Measurements from ENCODE around the gene GNAT1. TPM values are rescaled to one million over a fixed set of nuclear protein-coding genes. Genes with fewer than 3 reads are reported as not detected.

GNAT1 gene
- total RNA-seq, 1 experiment from 2014 or later = not detected

GRCh38 chr3:50156549-50157493 is 34.6 kb upstream of the GNAT1 start:
- peaks cover 41 to 55% of the 10 kb centered on the region in 2 experiments for H3K4me1 Mint-ChIP-seq
- no peak overlapping the region for H2AFZ ChIP-seq (ENCODE audit: low read length)
- peaks cover 25% of the 10 kb centered on the region for H3K27me3 Mint-ChIP-seq (ENCODE audit: low read depth)
- peak overlapping the region; percentile 85 to 97 for H3K4me3 Mint-ChIP-seq
- H4K20me1 ChIP-seq (ENCODE audit: control insufficient read depth, insufficient read depth, insufficient read length) = no peaks in the 10 kb centered on the region
- H3K4me1 ChIP-seq (ENCODE audit: insufficient read depth, low read length) = no peaks in the 10 kb centered on the region; the same call in none of the 2 replicates
- no peak overlapping the region for H2BK12ac ChIP-seq (ENCODE audit: insufficient read length, low read depth, low read length)
- WGBS (ENCODE audit: extremely low coverage, insufficient read length, low lambda C conversion rate) = no CpG with 5 or more reads among the region's 20 CpGs
- H3K4ac ChIP-seq (ENCODE audit: low read depth, low read length) = no peak overlapping the region
- peak; percentile 75 for DNase-seq
- H3K9ac ChIP-seq (ENCODE audit: extremely low read depth, insufficient read length, low read length) = peak overlapping the region; percentile 6
- no peak overlapping the region for H4K91ac ChIP-seq (ENCODE audit: insufficient read length, low read depth, low read length)
- no peak overlapping the region for H3K27ac ChIP-seq (ENCODE audit: insufficient read length, low read depth, low read length)
- no peak overlapping the region for H4K8ac ChIP-seq (replicated peaks; ENCODE audit: insufficient read length, low read depth, low read length)
- H3K9me3 Mint-ChIP-seq = no peaks in the 10 kb centered on the region
- no peak overlapping the region for H4K5ac ChIP-seq (ENCODE audit: insufficient read length, low read depth, low read length)
- H3T11ph ChIP-seq (ENCODE audit: low read length) = no peak overlapping the region
- peaks cover 7% of the 10 kb centered on the region; the same call in 1 of the 2 replicates for H3K27me3 ChIP-seq (ENCODE audit: insufficient read depth, low read length)
- H2BK120ac ChIP-seq (ENCODE audit: low read depth, low read length, poor library complexity, severe bottlenecking) = no peak overlapping the region
- no peaks in the 10 kb centered on the region for H3K79me2 ChIP-seq (ENCODE audit: insufficient read depth, low read length)
- peak overlapping the region; percentile 48 for H3K4me2 ChIP-seq (ENCODE audit: insufficient read depth, insufficient read length, low read length)
- no peaks in the 10 kb centered on the region for H3K9me3 ChIP-seq (ENCODE audit: control insufficient read depth, low read depth, low read length)
- H3K36me3 Mint-ChIP-seq (ENCODE audit: insufficient read depth in 1 of 3, low read depth in 3 of 3) = peaks cover 11 to 23% (median 13%) of the 10 kb centered on the region in 3 experiments; a peak in 6 of 7 replicates
- H3K79me1 ChIP-seq (ENCODE audit: insufficient read depth, low read depth, low read length, poor library complexity, severe bottlenecking) = peaks cover 2% of the 10 kb centered on the region
- no peak overlapping the region for H2BK20ac ChIP-seq (ENCODE audit: low read depth, low read length, poor library complexity, severe bottlenecking)
- no peak for TF ChIP-seq CTCF (conservative IDR thresholded peaks at IDR 0.05)
- no peak overlapping the region for H2BK15ac ChIP-seq (ENCODE audit: low read depth, low read length)
- H3K23ac ChIP-seq (ENCODE audit: insufficient read length, low read depth, low read length) = no peak overlapping the region
- peaks cover 15% of the 10 kb centered on the region for H3K23me2 ChIP-seq (ENCODE audit: insufficient read length, low read depth, low read length, poor library complexity, severe bottlenecking)
- H3K14ac ChIP-seq (ENCODE audit: insufficient read depth, low read length) = peak overlapping the region; percentile 58; the same call in 1 of the 2 replicates
- H3K27ac Mint-ChIP-seq = peak overlapping the region in 1 of 3 experiments; percentile 90; a peak in 2 of 7 replicates
- H3K56ac ChIP-seq (ENCODE audit: insufficient read length, low read depth, low read length) = no peak overlapping the region
- peak overlapping the region; percentile 44 for H3K18ac ChIP-seq (ENCODE audit: insufficient read length, low read depth, low read length)
- no peak overlapping the region for H2AK5ac ChIP-seq (ENCODE audit: insufficient read length, low read length)
- H2BK5ac ChIP-seq (ENCODE audit: insufficient read length, low read length) = no peak overlapping the region
